Heart right ventricle (tissue), 16 donors: ENCODE results near the gene UBE4B. TPM values are rescaled to one million over a fixed set of nuclear protein-coding genes. Genes with fewer than 3 reads are reported as not detected.

Experiments used
- ATAC-seq, 8 donors: fragments of 200-7000 bp; cut with Tn5 transposase; one replicate each; pipeline ENCODE4 v1.9.1; 2020; ENCODE audit warnings: mild to moderate bottlenecking in 8 of 8, moderate library complexity in 8 of 8, moderate number of reproducible peaks in 1 of 8
- DNase-seq, 2 donors: peaks; one replicate each; pipeline ENCODE4 v3.0.0-alpha.2; 2020
- H3K27ac ChIP-seq, 10 donors: fragments of 200-600 bp; sonication (generic) in 2 of 10; one replicate each; pipeline versions ENCODE4 v1.5.0 to v1.8.0; 2020 to 2022; ENCODE audit warnings: mild to moderate bottlenecking in 3 of 10
- H3K27me3 ChIP-seq, 7 donors: fragments of 200-600 bp; one replicate each; pipeline ENCODE4 v1.8.0; 2021 to 2022; ENCODE audit warnings: mild to moderate bottlenecking in 2 of 7
- H3K36me3 ChIP-seq, 9 donors: fragments of 200-600 bp; sonication (generic) in 1 of 9; one replicate each; pipeline versions ENCODE4 v1.5.0 to v1.8.0; 2020 to 2022; ENCODE audit warnings: mild to moderate bottlenecking in 2 of 9
- H3K4me1 ChIP-seq, 9 donors: fragments of 200-600 bp; sonication (generic) in 1 of 9; one replicate each; pipeline versions ENCODE4 v1.5.0 to v1.8.0; 2020 to 2022; ENCODE audit warnings: mild to moderate bottlenecking in 4 of 9
- H3K4me3 ChIP-seq, 10 donors: fragments of 200-600 bp; sonication (generic) in 2 of 10; one replicate each; pipeline versions ENCODE4 v1.5.0 to v1.8.0; 2020 to 2022; ENCODE audit warnings: mild to moderate bottlenecking in 7 of 10, moderate library complexity in 2 of 10
- H3K9me3 ChIP-seq, 11 donors: fragments of 200-600 bp in 10 of 11; sonication (generic) in 2 of 11; one replicate each; pipeline versions ENCODE4 v1.5.0 to v1.8.0; 2013 to 2022; ENCODE audit warnings: mild to moderate bottlenecking in 2 of 11, control low read depth in 1 of 11, moderate library complexity in 1 of 11
- WGBS, 2 donors: extraction: QIAGEN DNeasy Blood & Tissue Kit; methylation state at CpG; one replicate each; pipeline ENCODE4 v1.1.7; 2013; ENCODE audit warnings: inconsistent platforms in 1 of 2; 5-methylcytosine and 5-hydroxymethylcytosine counted together
- intact Hi-C, 10 donors: fragments of 100-400 bp; cut with DNase I; formaldehyde crosslinking; loops; one replicate each; pipeline versions ENCODE4 v1.11.1 to v1.14.2; 2022
- polyA plus RNA-seq, 2 donors: library from polyadenylated mRNA; stranded (reverse); fragments of 200-250 nt; gene quantifications; one replicate each; pipeline ENCODE4 v1.2.3, GENCODE V29; 2013
- total RNA-seq, 10 donors: library from RNA; stranded (reverse); fragmentation: NEBNext Ultra II Directional in 3 of 10; extraction: Animal tissue kit (Norgen Biotek cat#: 25700) in 3 of 10; gene quantifications; one replicate each; pipeline versions ENCODE4 v1.2.1 to v1.2.4, GENCODE V29; 2021 to 2023
- TF ChIP-seq, protein P1 (sequence below), 9 donors: fragments of 200-600 bp; sonication (generic) in 2 of 9; IDR thresholded peaks; one replicate each; pipeline versions ENCODE4 v1.5.0 to v1.8.0; 2021 to 2022; ENCODE audit warnings: antibody characterized with exemption in 9 of 9, mild to moderate bottlenecking in 5 of 9, moderate library complexity in 1 of 9
- donor health status: Arrhythmogenic right ventricular cardiomyopathy.
- donor health status: ischemic (EF 13 %, LVEDD 7.1; RV severe dilation, severe dysfunction).
- donor health status: healthy with polysubstance abuse.
- donor health status: DM: no; HTN: yes; CAD: no.
- donor health status: DM: no; HTN: no; CAD: no.
- donor health status: ischemic (EF 25% LVEDD 6.9; RV normal size, moderate dysfunction).
- donor health status: ischemic (EF 25% LVEDD 5.7; RV mildly dilated, moderate dysfunction).
- donor health status: healthy.
- donor health status: DM: yes; HTN: yes; CAD: no.
- donor health status: Ischemic cardiomyopathy.
- donor health status: ischemic (EF 35%, LVEDD 5.7; RV mildly dilated, moderate dysfunction).
- donor health status: nonischemic (EF 11% LVEDD 7.7; RV severe dilation, severe dysfunction).
- donor health status: DM: yes; HTN: yes; CAD: no.
- donor health status: PGD.
- donor health status: ischemic (EF 29% LVEDD 5.4; RV normal size, mild dysfunction).
- donor health status: nonischemic (EF 23%, LVEDD 6.1; RV moderate dilation, normal function).

Gene UBE4B
- total and polyA plus RNA-seq, 12 donors, result 18.3 to 87.3 (median 67.8) TPM

DNA sequence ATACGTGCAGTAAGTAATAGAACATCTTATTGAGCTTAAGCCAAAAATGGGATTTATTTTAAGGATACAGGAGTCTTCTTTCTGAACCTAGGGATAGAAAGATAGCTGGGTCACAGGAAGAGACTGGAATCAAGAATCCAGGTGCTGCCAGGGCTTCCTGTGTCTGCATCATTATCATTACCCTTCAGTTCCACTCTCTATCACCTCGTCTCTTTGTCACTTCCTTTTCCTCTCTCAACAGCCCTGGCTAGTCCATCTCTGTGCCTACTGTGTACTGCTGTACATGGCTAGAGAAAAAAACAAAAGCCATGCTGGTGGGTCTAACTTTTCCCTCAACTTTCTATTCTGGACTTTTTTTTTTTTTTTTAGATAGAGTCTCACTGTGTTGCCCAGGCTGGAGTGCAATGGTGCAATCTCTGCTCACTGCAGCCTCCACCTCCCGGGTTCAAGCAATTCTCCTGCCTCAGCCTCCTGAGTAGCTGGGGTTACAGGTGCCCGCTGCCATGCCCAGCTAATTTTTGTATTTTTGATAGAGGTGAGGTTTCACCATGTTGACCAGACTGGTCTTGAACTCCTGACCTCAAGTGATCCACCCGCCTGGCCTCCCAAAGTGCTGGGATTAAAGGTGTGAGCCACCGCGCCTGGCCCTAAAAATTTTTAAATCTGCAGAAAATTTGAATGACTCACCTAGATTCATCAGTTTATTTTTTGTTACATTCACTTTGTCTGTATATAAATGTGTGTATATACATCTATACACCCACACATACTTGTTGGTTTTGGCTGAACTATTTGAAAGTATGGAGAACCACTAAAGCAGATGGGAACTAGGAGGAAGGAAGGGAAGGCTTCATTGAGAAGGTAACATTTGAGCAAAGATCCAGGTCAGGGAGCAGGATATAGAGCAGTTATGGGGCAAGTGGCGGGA is 31.9 kb downstream of the UBE4B start:
- H3K9me3 ChIP-seq, result no peaks in the 10 kb centered on the region
- peak overlapping the region; percentile 5 to 95 (median 64) for H3K27ac ChIP-seq
- ATAC-seq (no peak), DNase-seq (no peak)
- peaks cover 20 to 72% (median 54%) of the 10 kb centered on the region in 9 donors for H3K4me1 ChIP-seq
- TF ChIP-seq, protein P1, sequence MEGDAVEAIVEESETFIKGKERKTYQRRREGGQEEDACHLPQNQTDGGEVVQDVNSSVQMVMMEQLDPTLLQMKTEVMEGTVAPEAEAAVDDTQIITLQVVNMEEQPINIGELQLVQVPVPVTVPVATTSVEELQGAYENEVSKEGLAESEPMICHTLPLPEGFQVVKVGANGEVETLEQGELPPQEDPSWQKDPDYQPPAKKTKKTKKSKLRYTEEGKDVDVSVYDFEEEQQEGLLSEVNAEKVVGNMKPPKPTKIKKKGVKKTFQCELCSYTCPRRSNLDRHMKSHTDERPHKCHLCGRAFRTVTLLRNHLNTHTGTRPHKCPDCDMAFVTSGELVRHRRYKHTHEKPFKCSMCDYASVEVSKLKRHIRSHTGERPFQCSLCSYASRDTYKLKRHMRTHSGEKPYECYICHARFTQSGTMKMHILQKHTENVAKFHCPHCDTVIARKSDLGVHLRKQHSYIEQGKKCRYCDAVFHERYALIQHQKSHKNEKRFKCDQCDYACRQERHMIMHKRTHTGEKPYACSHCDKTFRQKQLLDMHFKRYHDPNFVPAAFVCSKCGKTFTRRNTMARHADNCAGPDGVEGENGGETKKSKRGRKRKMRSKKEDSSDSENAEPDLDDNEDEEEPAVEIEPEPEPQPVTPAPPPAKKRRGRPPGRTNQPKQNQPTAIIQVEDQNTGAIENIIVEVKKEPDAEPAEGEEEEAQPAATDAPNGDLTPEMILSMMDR (IDR thresholded peaks at IDR 0.05), result no peak
- WGBS, 2 donors, result 79 to 80% methylated on average over 8 of the region's 8 CpGs
- H3K36me3 ChIP-seq, result no peaks in the 10 kb centered on the region
- H3K4me3 ChIP-seq, result no peak overlapping the region
- intact Hi-C loops, result loop anchor here in 2 of 10 donors (5.0 to 10.0 kb wide), 2 partner anchors 43 to 630 kb away; no protein-coding TSS in a partner anchor
- no peaks in the 10 kb centered on the region for H3K27me3 ChIP-seq

DNA sequence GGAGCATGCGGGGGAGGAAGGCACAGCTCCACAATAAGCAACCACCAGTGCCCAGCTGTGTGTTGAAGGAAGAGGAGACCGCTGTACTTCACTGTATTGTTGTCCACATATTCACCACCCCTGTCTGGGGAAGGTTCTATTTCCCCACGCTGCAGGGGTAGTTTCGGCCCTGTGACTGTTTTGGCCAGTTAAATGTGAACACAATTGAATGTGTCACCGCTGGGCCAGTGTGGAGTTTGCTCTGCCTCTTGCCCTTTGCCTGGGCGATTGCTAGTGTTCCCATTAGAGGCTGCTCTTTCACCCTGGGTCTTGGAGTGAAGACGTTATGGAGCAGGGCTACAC is 32.6 kb downstream of the UBE4B start:
- WGBS, 2 donors, result 40 to 52% methylated on average over 7 of the region's 7 CpGs
- H3K27me3 ChIP-seq, result no peaks in the 10 kb centered on the region
- H3K4me1 ChIP-seq, result peaks cover 20 to 66% (median 49%) of the 10 kb centered on the region in 9 donors
- ATAC-seq (peak; percentile 30 to 73 (median 44)), DNase-seq (peak in 1 of 2 donors; percentile 10)
- no peaks in the 10 kb centered on the region for H3K36me3 ChIP-seq
- H3K4me3 ChIP-seq, result no peak overlapping the region
- TF ChIP-seq, protein P1 (IDR thresholded peaks at IDR 0.05), result no peak
- peak overlapping the region; percentile 5 to 95 (median 64) for H3K27ac ChIP-seq
- no peaks in the 10 kb centered on the region for H3K9me3 ChIP-seq
- intact Hi-C loops, result loop anchor here in 2 of 10 donors (5.0 to 10.0 kb wide), 2 partner anchors 42 to 629 kb away; no protein-coding TSS in a partner anchor

DNA sequence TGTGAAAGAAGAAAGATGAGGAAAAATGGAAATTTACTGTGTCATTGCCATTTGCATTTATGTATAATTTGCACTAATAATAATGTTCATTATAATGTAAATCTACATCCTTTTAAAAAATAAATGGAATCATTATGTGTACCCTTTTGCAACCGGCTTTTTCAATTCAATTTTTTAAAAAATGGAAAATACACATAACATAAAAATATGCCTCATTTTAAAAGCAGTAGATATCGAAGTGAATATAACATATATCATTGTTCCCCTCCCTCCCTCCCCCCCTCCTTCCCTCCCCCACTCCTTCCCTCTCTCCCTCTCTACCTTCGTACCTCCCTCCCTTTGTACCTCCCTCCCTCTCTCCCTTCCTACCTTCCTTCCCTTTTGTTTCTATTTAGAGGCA is 33.0 kb downstream of the UBE4B start:
- Histone ChIP-seq H3K36me3 (no peaks in the 10 kb centered on the region), H3K27ac (peak overlapping the region in 9 of 10 donors; percentile 5 to 95 (median 85)), H3K4me3 (no peak overlapping the region), H3K4me1 (peaks cover 20 to 62% (median 46%) of the 10 kb centered on the region in 9 donors), H3K27me3 (no peaks in the 10 kb centered on the region), H3K9me3 (no peaks in the 10 kb centered on the region)
- TF ChIP-seq, protein P1 (IDR thresholded peaks at IDR 0.05), result no peak
- ATAC-seq (no peak), DNase-seq (no peak)
- intact Hi-C loops, result loop anchor here in 2 of 10 donors (5.0 to 10.0 kb wide), 2 partner anchors 42 to 629 kb away; no protein-coding TSS in a partner anchor
- WGBS, 2 donors, result 71 to 72% methylated on average over 3 of the region's 3 CpGs

DNA sequence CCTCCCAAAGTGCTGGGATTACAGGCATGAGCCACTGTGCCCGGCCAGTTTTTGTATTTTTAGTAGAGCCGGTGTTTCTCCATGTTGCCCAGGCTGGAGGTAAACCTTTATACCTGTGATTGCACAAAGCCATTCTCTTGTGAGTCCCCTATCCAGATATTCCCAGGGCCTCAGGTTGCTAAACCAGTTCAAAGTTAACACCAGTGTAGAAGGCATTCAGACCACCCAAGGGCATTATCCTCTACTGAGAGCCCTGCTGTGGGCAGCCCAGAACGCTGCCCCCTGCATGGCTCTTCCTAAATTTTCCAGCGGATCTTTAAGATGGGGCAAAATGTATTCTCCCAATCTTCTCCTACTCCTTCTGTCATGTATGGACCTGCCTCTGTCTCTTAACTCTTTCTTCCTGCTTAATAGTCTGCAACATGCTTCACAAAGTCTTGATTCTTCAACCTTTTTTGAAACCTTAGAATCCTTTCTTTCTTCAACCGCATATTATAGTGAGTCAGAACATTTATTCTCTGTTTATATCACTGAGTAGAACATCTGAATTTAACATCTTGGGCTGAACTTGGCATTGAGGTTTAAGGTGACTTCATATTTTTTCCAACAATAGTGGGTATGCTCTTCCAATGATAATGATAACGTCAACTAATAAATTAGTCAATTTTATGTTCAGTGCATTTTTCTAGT is 36.0 kb downstream of the UBE4B start:
- no peak for DNase-seq
- peaks cover 20 to 56% (median 47%) of the 10 kb centered on the region in 9 donors for H3K4me1 ChIP-seq
- TF ChIP-seq, protein P1 (IDR thresholded peaks at IDR 0.05), result no peak
- H3K4me3 ChIP-seq, result no peak overlapping the region
- no peak for ATAC-seq
- H3K9me3 ChIP-seq, result no peaks in the 10 kb centered on the region
- no peaks in the 10 kb centered on the region for H3K27me3 ChIP-seq
- intact Hi-C loops, result loop anchor here in 2 of 10 donors (5.0 to 10.0 kb wide), 2 partner anchors 39 to 626 kb away; no protein-coding TSS in a partner anchor
- H3K36me3 ChIP-seq, result peaks cover 0 to 22% (median 0%) of the 10 kb centered on the region in 9 donors
- 83 to 84% methylated on average over 6 of the region's 6 CpGs for WGBS, 2 donors
- peak overlapping the region in 4 of 10 donors; percentile 32 to 91 (median 71) for H3K27ac ChIP-seq
